LNCaP clone FGC (cell line): ENCODE data around the gene HES7.

Experiments
- DNase-seq: peaks from one replicate; pipeline ENCODE4 v3.0.0-alpha.2; 2011; ENCODE audit warnings: low read depth
- H3K4me3 ChIP-seq: 2 replicates; pipeline ENCODE4 v1.5.1; 2011; ENCODE audit warnings: mild to moderate bottlenecking, low read depth, low read length, control low read depth
- TF ChIP-seq, protein P1 (sequence below): IDR thresholded peaks from 2 replicates; pipeline ENCODE4 v1.5.1; 2012; ENCODE audit warnings: mild to moderate bottlenecking; ENCODE audit not compliant: control insufficient read depth, insufficient read depth; ENCODE audit errors: extremely low read depth

Gene HES7

DNA sequence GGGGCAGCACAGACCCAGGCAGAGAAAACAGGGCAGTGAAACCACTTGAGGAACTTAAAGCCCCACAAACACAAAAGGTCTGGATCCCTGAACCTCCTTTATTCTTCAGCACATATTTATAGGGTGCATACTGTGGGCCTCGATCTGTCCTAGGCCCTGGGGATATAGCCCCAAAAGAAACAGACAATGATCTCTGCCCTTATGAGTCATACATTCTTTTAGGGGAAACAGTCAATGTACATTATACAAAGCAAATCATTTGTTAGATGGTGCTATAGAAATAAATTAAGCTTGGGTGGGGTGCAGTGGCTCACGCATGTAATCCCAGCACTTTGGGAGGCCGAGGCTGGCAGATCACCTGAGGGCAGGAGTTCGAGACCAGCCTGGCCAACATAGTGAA, 10.0 kb upstream of the HES7 start:
- TF ChIP-seq, protein P1, sequence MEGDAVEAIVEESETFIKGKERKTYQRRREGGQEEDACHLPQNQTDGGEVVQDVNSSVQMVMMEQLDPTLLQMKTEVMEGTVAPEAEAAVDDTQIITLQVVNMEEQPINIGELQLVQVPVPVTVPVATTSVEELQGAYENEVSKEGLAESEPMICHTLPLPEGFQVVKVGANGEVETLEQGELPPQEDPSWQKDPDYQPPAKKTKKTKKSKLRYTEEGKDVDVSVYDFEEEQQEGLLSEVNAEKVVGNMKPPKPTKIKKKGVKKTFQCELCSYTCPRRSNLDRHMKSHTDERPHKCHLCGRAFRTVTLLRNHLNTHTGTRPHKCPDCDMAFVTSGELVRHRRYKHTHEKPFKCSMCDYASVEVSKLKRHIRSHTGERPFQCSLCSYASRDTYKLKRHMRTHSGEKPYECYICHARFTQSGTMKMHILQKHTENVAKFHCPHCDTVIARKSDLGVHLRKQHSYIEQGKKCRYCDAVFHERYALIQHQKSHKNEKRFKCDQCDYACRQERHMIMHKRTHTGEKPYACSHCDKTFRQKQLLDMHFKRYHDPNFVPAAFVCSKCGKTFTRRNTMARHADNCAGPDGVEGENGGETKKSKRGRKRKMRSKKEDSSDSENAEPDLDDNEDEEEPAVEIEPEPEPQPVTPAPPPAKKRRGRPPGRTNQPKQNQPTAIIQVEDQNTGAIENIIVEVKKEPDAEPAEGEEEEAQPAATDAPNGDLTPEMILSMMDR: no peak
- no peak for DNase-seq
- no peak overlapping the region for H3K4me3 ChIP-seq

DNA sequence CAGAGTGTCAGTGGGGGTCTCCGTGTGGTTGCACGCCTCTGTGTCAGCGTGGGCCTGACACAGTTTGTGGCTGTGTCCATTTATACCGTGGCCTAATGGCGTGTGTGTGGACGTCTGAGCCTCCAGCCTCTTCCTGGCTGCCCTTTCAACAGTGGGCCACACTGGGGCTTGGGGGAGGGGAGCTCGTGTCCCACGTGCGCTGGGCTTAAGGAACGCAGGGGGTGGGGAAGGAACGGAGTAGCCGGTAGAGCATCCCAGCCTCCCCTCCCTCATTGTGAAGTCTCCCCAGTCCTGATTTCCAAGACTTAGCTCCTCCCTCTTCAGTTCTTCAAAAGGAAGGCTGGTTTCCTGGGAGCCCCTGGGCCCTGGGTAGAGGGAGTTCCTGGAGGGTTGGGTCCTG, 9.5 kb upstream of the HES7 start:
- H3K4me3 ChIP-seq: no peak overlapping the region
- no peak for DNase-seq
- TF ChIP-seq, protein P1: no peak

DNA sequence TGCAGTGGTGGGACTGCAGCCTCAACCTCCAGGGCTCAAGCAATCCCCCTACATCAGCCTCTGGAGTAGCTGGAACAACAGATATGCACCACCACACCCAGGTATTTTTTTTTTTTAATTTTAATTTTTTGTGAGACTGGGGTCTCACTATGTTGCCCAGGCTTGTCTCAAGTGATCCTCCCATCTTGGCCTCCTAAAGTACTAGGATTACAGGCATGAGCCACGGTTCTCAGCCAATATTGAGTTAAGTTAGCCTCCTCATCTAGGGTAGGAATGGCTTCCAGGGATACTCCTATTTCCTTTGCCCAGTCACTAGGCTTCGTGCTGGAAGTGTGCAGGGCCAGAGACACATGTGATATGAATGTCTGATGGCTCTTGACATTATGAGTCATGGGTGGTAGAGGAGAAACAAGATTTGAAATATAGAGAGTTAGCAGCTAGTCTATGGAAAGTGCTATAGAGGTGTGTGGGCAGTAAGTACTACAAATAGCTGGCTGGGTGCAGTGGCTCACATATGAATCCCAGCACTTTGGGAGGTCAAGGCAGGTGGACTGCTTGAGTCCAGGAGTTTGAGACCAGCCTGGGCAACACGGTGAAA, 8.0 kb upstream of the HES7 start:
- TF ChIP-seq, protein P1: no peak

DNA sequence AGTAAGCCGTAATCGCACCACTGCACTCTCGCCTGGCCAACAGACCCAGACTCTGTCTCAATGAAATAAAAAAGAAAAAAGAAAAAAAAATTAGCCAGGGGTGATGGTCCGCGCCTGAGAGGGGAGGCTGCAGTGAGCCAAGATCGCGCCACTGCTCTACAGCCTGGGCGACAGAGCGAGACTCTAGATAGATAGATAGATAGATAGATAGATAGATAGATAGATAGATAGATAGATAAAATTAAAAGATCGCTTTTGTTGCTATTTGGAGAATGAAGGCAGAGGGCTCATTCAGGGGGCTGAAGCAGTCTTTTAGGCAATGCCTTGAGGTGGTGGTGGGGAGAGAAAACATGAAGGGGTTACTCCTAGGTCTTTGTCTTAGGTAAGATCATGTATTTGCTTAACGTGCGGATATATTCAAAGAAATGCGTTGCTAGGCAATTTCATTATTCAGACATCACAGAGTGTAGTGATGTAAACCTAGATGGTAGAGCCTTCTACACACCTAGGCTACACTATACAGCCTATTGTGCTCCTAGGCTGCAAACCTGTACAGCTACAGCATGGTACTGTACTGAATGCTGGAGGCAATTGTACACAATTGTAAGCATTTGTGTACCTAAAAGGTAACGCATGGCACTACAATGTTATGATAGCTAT, 4.3 kb upstream of the HES7 start:
- DNase-seq: no peak
- H3K4me3 ChIP-seq: no peak overlapping the region
- TF ChIP-seq, protein P1: no peak

More for the DNA sequence above, 8.0 kb upstream of the HES7 start:
- H3K4me3 ChIP-seq: no peak overlapping the region
- no peak for DNase-seq

DNA sequence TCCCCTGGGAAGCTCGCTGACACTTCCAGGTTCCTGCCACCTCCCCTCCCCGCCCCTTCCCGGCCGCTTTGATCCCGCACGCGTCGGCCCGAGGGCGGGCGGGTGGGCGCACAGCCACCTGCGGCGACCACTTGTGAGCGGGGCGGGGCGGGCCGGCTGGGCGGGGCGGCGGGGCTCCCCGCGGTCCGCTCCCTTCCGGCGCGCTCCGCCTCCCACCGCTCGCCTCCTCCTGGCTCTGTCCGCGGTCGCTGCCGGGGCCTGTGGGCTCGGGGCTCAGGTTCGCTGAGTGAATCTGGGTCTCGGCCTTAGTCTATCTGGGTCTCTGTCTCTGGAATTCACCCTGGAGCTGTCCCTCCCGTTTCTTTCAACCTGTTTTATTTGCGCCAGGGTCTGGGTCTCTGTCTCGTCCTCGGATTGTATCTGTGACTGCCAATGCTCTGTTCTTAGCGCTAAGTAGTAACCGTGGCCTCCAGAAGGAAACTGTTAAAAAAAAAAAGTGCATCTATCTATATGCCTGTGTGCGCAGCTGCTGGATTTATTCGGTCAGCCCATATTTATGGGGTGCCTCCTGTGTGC, 2.7 kb upstream of the HES7 start:
- peak; percentile 23 for DNase-seq
- TF ChIP-seq, protein P1: no peak
- H3K4me3 ChIP-seq: peak overlapping the region; percentile 82

DNA sequence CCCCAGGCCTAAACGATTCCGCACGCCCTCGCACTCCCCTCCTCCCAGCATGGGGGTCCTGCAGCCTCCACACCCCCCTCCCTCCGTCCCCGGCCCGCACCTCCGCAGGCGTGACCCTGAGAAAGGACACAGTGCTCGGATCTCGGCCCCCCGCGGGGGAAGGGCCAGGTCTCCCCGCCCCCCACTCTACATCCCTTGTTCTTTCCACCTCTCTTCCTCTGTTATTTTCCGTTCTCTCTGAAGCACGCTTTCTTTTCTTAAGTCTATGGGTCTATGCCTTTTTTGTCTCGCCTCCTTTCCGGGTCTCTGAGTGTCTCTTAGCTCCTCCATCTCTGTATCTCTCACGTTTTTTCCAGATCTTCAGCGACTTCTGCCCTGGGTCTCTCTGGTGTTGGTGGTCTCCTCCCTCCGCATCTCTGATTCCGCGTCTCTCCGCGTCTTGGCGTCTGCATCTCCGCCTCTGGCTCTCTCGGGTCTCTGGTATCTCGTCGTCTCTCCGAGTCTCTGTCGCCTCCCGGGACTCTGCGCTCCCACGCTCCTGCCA, 2.1 kb upstream of the HES7 start:
- peak overlapping the region; percentile 82 for H3K4me3 ChIP-seq
- TF ChIP-seq, protein P1: no peak
- no peak for DNase-seq
